B cell (primary cell): ENCODE results near the gene ZBTB14.

ENCODE experiments used
- EZH2 ChIP-seq: IDR thresholded peaks from 2 replicates; pipeline ENCODE4 v1.6.1; 2012; ENCODE audit warnings: borderline replicate concordance, low read depth, mild to moderate bottlenecking, moderate library complexity, low read length; ENCODE audit not compliant: insufficient read depth, poor library complexity, severe bottlenecking
- TF ChIP-seq, protein P1 (sequence below): fragments of 200-600 bp; IDR thresholded peaks from one replicate; pipeline ENCODE4 v1.8.0; 2022; ENCODE audit warnings: antibody characterized with exemption, mild to moderate bottlenecking

- no peak for TF ChIP-seq EZH2
- TF ChIP-seq, protein P1, sequence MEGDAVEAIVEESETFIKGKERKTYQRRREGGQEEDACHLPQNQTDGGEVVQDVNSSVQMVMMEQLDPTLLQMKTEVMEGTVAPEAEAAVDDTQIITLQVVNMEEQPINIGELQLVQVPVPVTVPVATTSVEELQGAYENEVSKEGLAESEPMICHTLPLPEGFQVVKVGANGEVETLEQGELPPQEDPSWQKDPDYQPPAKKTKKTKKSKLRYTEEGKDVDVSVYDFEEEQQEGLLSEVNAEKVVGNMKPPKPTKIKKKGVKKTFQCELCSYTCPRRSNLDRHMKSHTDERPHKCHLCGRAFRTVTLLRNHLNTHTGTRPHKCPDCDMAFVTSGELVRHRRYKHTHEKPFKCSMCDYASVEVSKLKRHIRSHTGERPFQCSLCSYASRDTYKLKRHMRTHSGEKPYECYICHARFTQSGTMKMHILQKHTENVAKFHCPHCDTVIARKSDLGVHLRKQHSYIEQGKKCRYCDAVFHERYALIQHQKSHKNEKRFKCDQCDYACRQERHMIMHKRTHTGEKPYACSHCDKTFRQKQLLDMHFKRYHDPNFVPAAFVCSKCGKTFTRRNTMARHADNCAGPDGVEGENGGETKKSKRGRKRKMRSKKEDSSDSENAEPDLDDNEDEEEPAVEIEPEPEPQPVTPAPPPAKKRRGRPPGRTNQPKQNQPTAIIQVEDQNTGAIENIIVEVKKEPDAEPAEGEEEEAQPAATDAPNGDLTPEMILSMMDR = no peak
Observed at GRCh38 chr18:5315838-5316237, 20.3 kb upstream of the ZBTB14 start.
